Ishikawa (cell line): ENCODE measurements around the gene GNB1L.

Experiments
- EP300 ChIP-seq: IDR thresholded peaks from 2 replicates; pipeline ENCODE4 v1.6.1; 2012; ENCODE audit warnings: borderline replicate concordance
- TCF12 ChIP-seq: IDR thresholded peaks from 2 replicates; pipeline ENCODE4 v1.6.1; 2012; ENCODE audit warnings: low read depth
- YY1 ChIP-seq: IDR thresholded peaks from 2 replicates; pipeline ENCODE4 v1.6.1; 2012; ENCODE audit warnings: low read depth
- TF ChIP-seq, protein P1 (sequence below): IDR thresholded peaks from 2 replicates; pipeline ENCODE4 v1.6.1; 2012

DNA sequence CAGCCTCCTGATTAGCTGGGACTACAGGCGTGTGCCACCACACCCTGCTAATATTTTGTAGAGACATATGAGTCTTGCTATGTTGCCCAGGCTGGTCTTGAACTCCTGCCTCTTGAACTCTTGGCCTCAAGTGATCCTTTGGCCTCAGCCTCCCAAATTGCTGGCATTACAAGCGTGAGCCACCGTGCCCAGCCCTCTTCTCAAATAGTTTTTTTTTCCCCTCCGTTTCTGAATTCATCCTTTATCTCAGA lies 82.3 kb downstream of the GNB1L start:
- TF ChIP-seq EP300 (no peak), TCF12 (no peak), YY1 (no peak)
- TF ChIP-seq, protein P1, sequence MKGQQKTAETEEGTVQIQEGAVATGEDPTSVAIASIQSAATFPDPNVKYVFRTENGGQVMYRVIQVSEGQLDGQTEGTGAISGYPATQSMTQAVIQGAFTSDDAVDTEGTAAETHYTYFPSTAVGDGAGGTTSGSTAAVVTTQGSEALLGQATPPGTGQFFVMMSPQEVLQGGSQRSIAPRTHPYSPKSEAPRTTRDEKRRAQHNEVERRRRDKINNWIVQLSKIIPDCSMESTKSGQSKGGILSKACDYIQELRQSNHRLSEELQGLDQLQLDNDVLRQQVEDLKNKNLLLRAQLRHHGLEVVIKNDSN = no peak
